Stomach (tissue), 9 donors: ENCODE data around the gene DENND2A. TPM values are rescaled to one million over a fixed set of nuclear protein-coding genes. Genes with fewer than 3 reads are reported as not detected.
"Not testable (repeated sequence)": the region's sequence is repeated elsewhere in the genome, so short reads cannot be mapped to it uniquely, and the experiment has no call there.

Experiments used
- DNase-seq, 2 donors: peaks; one replicate each; pipeline versions ENCODE4 v3.0.0 to v3.0.0-alpha.2; 2013 to 2019
- H3K27ac ChIP-seq, 5 donors: fragments of 200-600 bp in 4 of 5; sonication (generic) in 4 of 5; one replicate each; pipeline ENCODE4 v1.5.1; 2013 to 2019; ENCODE audit warnings: mild to moderate bottlenecking in 1 of 5, moderate library complexity in 1 of 5
- H3K27me3 ChIP-seq, 3 donors: fragments of 200-600 bp; sonication (generic); one replicate each; pipeline ENCODE4 v1.5.1; 2017 to 2019; ENCODE audit warnings: mixed run types in 1 of 3
- H3K36me3 ChIP-seq, 4 donors: fragments of 200-600 bp; sonication (generic); 1 replicate in 3 of 4; 2 replicates in 1 of 4; pipeline ENCODE4 v1.5.1; 2016 to 2019
- H3K4me1 ChIP-seq, 4 donors: fragments of 200-600 bp; sonication (generic); one replicate each; pipeline ENCODE4 v1.5.1; 2016 to 2019
- H3K4me3 ChIP-seq, 4 donors: fragments of 200-600 bp; sonication (generic) in 3 of 4; one replicate each; pipeline ENCODE4 v1.5.1; 2016 to 2019; ENCODE audit warnings: mild to moderate bottlenecking in 1 of 4
- H3K9me3 ChIP-seq, 4 donors: fragments of 200-600 bp; sonication (generic); one replicate each; pipeline ENCODE4 v1.5.1; 2016 to 2019
- CTCF ChIP-seq, 7 experiments: fragments of 450-650 bp in 4 of 7; fragments of 200-600 bp in 3 of 7; sonication (generic) in 3 of 7; IDR thresholded peaks; one replicate each; pipeline ENCODE4 v1.5.1; 2016 to 2019; ENCODE audit warnings: antibody characterized with exemption in 7 of 7, control low read depth in 2 of 7, mild to moderate bottlenecking in 1 of 7
- EP300 ChIP-seq: sonication (generic); formaldehyde crosslinking; IDR thresholded peaks from one replicate; pipeline ENCODE4 v1.6.1; 2017; ENCODE audit warnings: antibody characterized with exemption
- POLR2A ChIP-seq, 4 donors: fragments of 450-650 bp; IDR thresholded peaks; one replicate each; pipeline ENCODE4 v1.6.1; 2016; ENCODE audit warnings: antibody characterized with exemption in 4 of 4, control low read depth in 2 of 4, mild to moderate bottlenecking in 1 of 4, moderate library complexity in 1 of 4
- POLR2AphosphoS5 ChIP-seq, 3 donors: sonication (generic); formaldehyde crosslinking; IDR thresholded peaks; one replicate each; pipeline ENCODE4 v1.6.1; 2016; ENCODE audit warnings: antibody characterized with exemption in 3 of 3
- WGBS, 5 donors: extraction: QIAGEN DNeasy Blood & Tissue Kit in 3 of 5; methylation state at CpG; one replicate each; pipeline versions ENCODE4 v1.1.5 to v1.1.7; 2013 to 2018; 5-methylcytosine and 5-hydroxymethylcytosine counted together
- intact Hi-C: fragments of 100-400 bp; cut with DNase I; formaldehyde crosslinking; loops from one replicate; pipeline ENCODE4 v1.15.1; 2023; ENCODE audit warnings: low total_unique reads
- polyA plus RNA-seq, 3 donors: library from polyadenylated mRNA; stranded (reverse); fragments of 200-250 nt; gene quantifications; one replicate each; pipeline ENCODE4 v1.2.3, GENCODE V29; 2013
- total RNA-seq, 5 donors: library from RNA; depleted of rRNA; stranded (reverse); fragments of >200 nt; gene quantifications; one replicate each; pipeline versions ENCODE4 v1.1.0 to v1.2.3, GENCODE V29; 2014 to 2016
- donor health status: healthy with polysubstance abuse.
- donor health status: Bipolar disorder and iron deficiency.
- donor health status: healthy.

The DENND2A gene
- total and polyA plus RNA-seq, 8 donors, result 1.8 to 17.8 (median 6.5) TPM

- 93 to 97% (median 95%) methylated on average over 20 of the region's 20 CpGs for WGBS, 5 donors
Measured at GRCh38 chr7:140678081-140678815, 37.6 kb upstream of the DENND2A start.

GRCh38 chr7:140677496-140677895 is 36.9 kb upstream of the DENND2A start:
- H3K36me3 ChIP-seq, result peaks cover 20 to 56% (median 48%) of the 10 kb centered on the region in 4 donors
- TF ChIP-seq CTCF (IDR thresholded peaks at IDR 0.05) (no peak), POLR2AphosphoS5 (IDR thresholded peaks at IDR 0.05) (no peak), POLR2A (IDR thresholded peaks at IDR 0.05) (no peak), EP300 (no peak)
- intact Hi-C loops, result no loop called here
- H3K27ac ChIP-seq, result no peak overlapping the region
- H3K9me3 ChIP-seq, result no peaks in the 10 kb centered on the region
- 86 to 96% (median 94%) methylated on average over 3 of the region's 3 CpGs for WGBS, 5 donors
- H3K4me3 ChIP-seq, result no peak overlapping the region
- peaks cover 17 to 33% (median 26%) of the 10 kb centered on the region in 4 donors for H3K4me1 ChIP-seq
- H3K27me3 ChIP-seq, result no peaks in the 10 kb centered on the region
- no peak for DNase-seq

More at GRCh38 chr7:140678081-140678815, 37.6 kb upstream of the DENND2A start:
- no peak overlapping the region for H3K4me3 ChIP-seq
- H3K27ac ChIP-seq, result no peak overlapping the region
- H3K4me1 ChIP-seq, result peaks cover 16 to 31% (median 24%) of the 10 kb centered on the region in 4 donors
- no peaks in the 10 kb centered on the region for H3K9me3 ChIP-seq
- peak in 1 of 2 donors; percentile 20 for DNase-seq
- H3K27me3 ChIP-seq, result no peaks in the 10 kb centered on the region
- H3K36me3 ChIP-seq, result peaks cover 20 to 64% (median 51%) of the 10 kb centered on the region in 4 donors
- TF ChIP-seq POLR2A (IDR thresholded peaks at IDR 0.05), result no peak
- TF ChIP-seq EP300, result no peak
- TF ChIP-seq POLR2AphosphoS5 (IDR thresholded peaks at IDR 0.05), result no peak
- no peak for TF ChIP-seq CTCF (IDR thresholded peaks at IDR 0.05)
- intact Hi-C loops, result no loop called here

GRCh38 chr7:140676956-140677355 is 36.3 kb upstream of the DENND2A start:
- Histone ChIP-seq H3K36me3 (peaks cover 17 to 51% (median 44%) of the 10 kb centered on the region in 4 donors), H3K4me1 (peaks cover 23 to 38% (median 31%) of the 10 kb centered on the region in 4 donors)
- peak in 1 of 2 donors; percentile 10 for DNase-seq
- WGBS, 5 donors, result 93 to 96% (median 93%) methylated on average over 11 of the region's 11 CpGs
- H3K9me3 ChIP-seq, H3K27ac ChIP-seq, intact Hi-C loops, H3K27me3 ChIP-seq, H3K4me3 ChIP-seq: not testable (repeated sequence)

- Histone ChIP-seq H3K27me3 (no peaks in the 10 kb centered on the region), H3K27ac (no peak overlapping the region), H3K9me3 (no peaks in the 10 kb centered on the region), H3K4me1 (peaks cover 25 to 38% (median 32%) of the 10 kb centered on the region in 4 donors), H3K36me3 (peaks cover 11 to 45% (median 37%) of the 10 kb centered on the region in 4 donors), H3K4me3 (no peak overlapping the region)
- WGBS, 5 donors, result 80 to 90% (median 86%) methylated on average over 3 of the region's 3 CpGs
- TF ChIP-seq POLR2AphosphoS5 (IDR thresholded peaks at IDR 0.05) (no peak), CTCF (IDR thresholded peaks at IDR 0.05) (no peak), POLR2A (IDR thresholded peaks at IDR 0.05) (no peak), EP300 (no peak)
- DNase-seq, result no peak
- intact Hi-C loops, result no loop called here
Measured at GRCh38 chr7:140676306-140676705, 35.7 kb upstream of the DENND2A start.

- H3K36me3 ChIP-seq, result peaks cover 8 to 39% (median 31%) of the 10 kb centered on the region in 4 donors
- peak overlapping the region in 2 of 5 donors; percentile 3 to 34 for H3K27ac ChIP-seq
- TF ChIP-seq POLR2A (IDR thresholded peaks at IDR 0.05) (no peak), EP300 (no peak), CTCF (IDR thresholded peaks at IDR 0.05) (no peak), POLR2AphosphoS5 (IDR thresholded peaks at IDR 0.05) (no peak)
- H3K4me3 ChIP-seq, result no peak overlapping the region
- H3K9me3 ChIP-seq, result no peaks in the 10 kb centered on the region
- H3K4me1 ChIP-seq, result peaks cover 25 to 38% (median 32%) of the 10 kb centered on the region in 4 donors
- DNase-seq, result no peak
- intact Hi-C loops, result no loop called here
- 75 to 89% (median 85%) methylated on average over 4 of the region's 4 CpGs for WGBS, 5 donors
- H3K27me3 ChIP-seq, result no peaks in the 10 kb centered on the region
Measured at GRCh38 chr7:140675726-140676125, 35.1 kb upstream of the DENND2A start.
